ENCODE data around the gene MED16. TPM values are rescaled to one million over a fixed set of nuclear protein-coding genes. Genes with fewer than 3 reads are reported as not detected.
A peak's percentile ranks its signal among the peaks of the same experiment; 100 is the strongest.

Gene MED16
- total and polyA plus RNA-seq, 2 of the 4 experiments (the other 2 are of a cell fraction): 8.1 to 40.2 TPM

GRCh38 chr19:941292-942132 lies 48.5 kb upstream of the MED16 start:
- H3K9me3 ChIP-seq (ENCODE audit: control insufficient read depth, insufficient read depth, low read length): no peaks in the 10 kb centered on the region
- peak overlapping the region; percentile 60 for H2BK5ac ChIP-seq (ENCODE audit: low read depth, low read length, poor library complexity, severe bottlenecking)
- H4K8ac ChIP-seq (ENCODE audit: low read depth in 2 of 2, low read length in 2 of 2): peak overlapping the region; percentile 51 to 65; a peak in 2 of 4 replicates
- H3K14ac ChIP-seq (replicated peaks; ENCODE audit: low read depth, low read length): peak overlapping the region; percentile 1; the same call in 1 of the 2 replicates
- WGBS, 2 experiments (ENCODE audit: extremely low coverage in 2 of 2, insufficient read length in 1 of 2): 90% methylated on average over 34 of the region's 45 CpGs; no CpG with 5 or more reads in 1 of the 2 experiments
- DNase-seq: no peak
- peak overlapping the region; percentile 96 for H2AK5ac ChIP-seq (ENCODE audit: low read depth, low read length)
- in situ Hi-C loops (cut with MboI; ENCODE audit: low sequenced_read_pairs): no loop called here
- H3K18ac ChIP-seq (ENCODE audit: low read depth, low read length): no peak overlapping the region
- intact Hi-C loops (cut with micrococcal nuclease): no loop called here
- no peak overlapping the region for H3K4me3 ChIP-seq (ENCODE audit: insufficient read depth, low read depth, low read length)
- no peak for ATAC-seq (ENCODE audit: low read depth)
- 0 out of 2 replicates have a peak overlapping the region, but pooled peaks have one; percentile 14 for H2BK120ac ChIP-seq (ENCODE audit: low read depth, low read length)
- no TSS peak for BruUV-seq (replicated peaks)
- ChIA-PET POLR2A (ENCODE audit: unreplicated experiment) (no interaction called here), CTCF (no interaction called here)
- H3K56ac ChIP-seq (ENCODE audit: extremely low read depth, insufficient read depth, low read length): no peak overlapping the region
- peaks cover 17% of the 10 kb centered on the region for H3K9me1 ChIP-seq (ENCODE audit: insufficient read depth, low read length)
- H3K27me3 ChIP-seq (ENCODE audit: control insufficient read depth, insufficient read depth, low read length): no peaks in the 10 kb centered on the region
- peaks cover 9% of the 10 kb centered on the region; the same call in 1 of the 2 replicates for H3K4me1 ChIP-seq (ENCODE audit: control insufficient read depth, insufficient read depth, low read length)
- dilution Hi-C loops (cut with HindIII; ENCODE audit: low sequenced_read_pairs, unreplicated experiment): no loop called here
- TF ChIP-seq USF2 (IDR thresholded peaks at IDR 0.05; ENCODE audit: low read depth, low read length): no peak
- TF ChIP-seq BHLHE40 (IDR thresholded peaks at IDR 0.05; ENCODE audit: low read depth, low read length): no peak
- TF ChIP-seq SMC3 (IDR thresholded peaks at IDR 0.05; ENCODE audit: low read depth, low read length): no peak
- TF ChIP-seq MAFK (IDR thresholded peaks at IDR 0.05; ENCODE audit: low read depth, low read length): no peak
- H3K79me1 ChIP-seq (ENCODE audit: low read depth in 1 of 2, low read length in 2 of 2): peaks cover 17 to 78% of the 10 kb centered on the region in 2 experiments
- H4K5ac ChIP-seq (ENCODE audit: low read depth, low read length): no peak overlapping the region
- H4K20me1 ChIP-seq (ENCODE audit: insufficient read depth, low read length): peaks cover 91% of the 10 kb centered on the region
- H3K9ac ChIP-seq (ENCODE audit: low read depth, low read length): no peak overlapping the region; the same call in 1 of the 2 replicates
- H3K23ac ChIP-seq (ENCODE audit: low read depth, low read length): no peak overlapping the region
- H2AFZ ChIP-seq (replicated peaks; ENCODE audit: low read length, poor library complexity): no peak overlapping the region
- H4K91ac ChIP-seq (ENCODE audit: insufficient read depth, low read depth, low read length): peak overlapping the region; percentile 62
- 0 out of 3 replicates have a peak overlapping the region, but pooled peaks have one; percentile 40 for H2BK15ac ChIP-seq (ENCODE audit: low read depth, low read length)
- no peak overlapping the region; the same call in 1 of the 2 replicates for H3K4me2 ChIP-seq (ENCODE audit: low read depth, low read length)
- peak overlapping the region; percentile 4 for H3K4ac ChIP-seq (ENCODE audit: low read depth, low read length)
- peaks cover 48% of the 10 kb centered on the region for H3K36me3 ChIP-seq (ENCODE audit: control insufficient read depth, insufficient read depth, low read length)
- H2AK9ac ChIP-seq (replicated peaks; ENCODE audit: low read depth, low read length, poor library complexity): peak overlapping the region; percentile 82
- no peak overlapping the region for H2BK20ac ChIP-seq (ENCODE audit: low read depth, low read length)
- H3K27ac ChIP-seq (ENCODE audit: insufficient read depth, low read length): peak overlapping the region; percentile 23; the same call in 1 of the 2 replicates

All from IMR-90 (cell line).